Endothelial cell of umbilical vein (primary cell): ENCODE results near the gene PTPRT. TPM values are rescaled to one million over a fixed set of nuclear protein-coding genes. Genes with fewer than 3 reads are reported as not detected.

ENCODE experiments used
- BruUV-seq: library from RNA; stranded (reverse); fragments of 400-500 nt; replicated peaks from 2 replicates; lab custom pipeline; 2021; lab: Mats Ljungman, UMichigan
- CTCF ChIA-PET: fragments of 300-600, 350-600 bp; sonication (Branson Sonifier 250); formaldehyde crosslinking; loops from one replicate; lab custom pipeline; 2021; ENCODE audit warnings: antibody characterized with exemption, inconsistent platforms; lab: Charles Lee
- POLR2A ChIA-PET: fragments of 300-600, 350-600 bp; sonication (Branson Sonifier 250); formaldehyde crosslinking; loops from one replicate; lab custom pipeline; 2021; ENCODE audit warnings: antibody characterized with exemption, inconsistent platforms; lab: Charles Lee
- DNase-seq: peaks from one replicate; pipeline ENCODE4 v3.0.0-alpha.2; 2011; ENCODE audit warnings: low read depth, low spot score
- FAIRE-seq: peaks from 2 replicates; lab custom pipeline; 2011; peaks lifted over from hg19 to GRCh38; lab: Jason Lieb, UNC
- H2AFZ ChIP-seq: 2 replicates; pipeline ENCODE4 v1.6.0; 2012; ENCODE audit warnings: low read depth, low read length, control low read depth, inconsistent platforms
- H3K27ac ChIP-seq: 2 replicates; pipeline ENCODE4 v1.5.1; 2011; ENCODE audit warnings: low read depth, mild to moderate bottlenecking, control low read depth, low read length, moderate library complexity; ENCODE audit not compliant: insufficient read depth
- H3K27me3 ChIP-seq, 2 experiments: 2 replicates each; pipeline versions ENCODE4 v1.6.0 to v1.6.1; 2011; ENCODE audit warnings: low read length in 2 of 2, mixed read lengths in 1 of 2; ENCODE audit not compliant: control insufficient read depth in 2 of 2, insufficient read depth in 2 of 2
- H3K36me3 ChIP-seq, 2 experiments: 2 replicates in 1 of 2; 3 replicates in 1 of 2; pipeline ENCODE4 v1.5.1; 2011; ENCODE audit warnings: low read length in 2 of 2, mild to moderate bottlenecking in 1 of 2, moderate library complexity in 1 of 2; ENCODE audit not compliant: control insufficient read depth in 2 of 2, insufficient read depth in 2 of 2; ENCODE audit errors: extremely low read depth in 1 of 2
- H3K4me1 ChIP-seq: 3 replicates; pipeline ENCODE4 v1.5.1; 2011; ENCODE audit warnings: mild to moderate bottlenecking, low read length; ENCODE audit not compliant: control insufficient read depth, insufficient read depth; ENCODE audit errors: extremely low read depth
- H3K4me2 ChIP-seq: 2 replicates; pipeline ENCODE4 v1.6.1; 2011; ENCODE audit warnings: low read length, control low read depth, mixed read lengths; ENCODE audit not compliant: insufficient read depth
- H3K4me3 ChIP-seq, 3 experiments: fragments of 200-600 bp in 1 of 3; sonication (generic), shearing (Covaris generic) in 1 of 3; replicated peaks in 1 of 3; 2 replicates each; pipeline ENCODE4 v1.5.1; 2011 to 2016; ENCODE audit warnings: control low read depth in 3 of 3, low read length in 3 of 3, mild to moderate bottlenecking in 2 of 3, inconsistent platforms in 1 of 3, low read depth in 1 of 3, moderate library complexity in 1 of 3; ENCODE audit not compliant: insufficient read depth in 1 of 3
- H3K79me2 ChIP-seq: 2 replicates; pipeline ENCODE4 v1.6.0; 2012; ENCODE audit warnings: low read length, inconsistent platforms; ENCODE audit not compliant: control insufficient read depth, insufficient read depth
- H3K9ac ChIP-seq: replicated peaks from 2 replicates; pipeline ENCODE3; 2011; ENCODE audit warnings: low read length, control low read depth; ENCODE audit not compliant: insufficient read depth; ENCODE audit errors: extremely low read depth
- H3K9me1 ChIP-seq: replicated peaks from 3 replicates; pipeline ENCODE4 v1.6.0; 2011; ENCODE audit warnings: mild to moderate bottlenecking, low read length; ENCODE audit not compliant: control insufficient read depth, insufficient read depth; ENCODE audit errors: extremely low read depth
- H3K9me3 ChIP-seq: replicated peaks from 2 replicates; pipeline ENCODE4 v1.5.1; 2012; ENCODE audit warnings: low read length, inconsistent platforms; ENCODE audit not compliant: control insufficient read depth, insufficient read depth
- H4K20me1 ChIP-seq: replicated peaks from 2 replicates; pipeline ENCODE3; 2011; ENCODE audit warnings: mild to moderate bottlenecking, low read length; ENCODE audit not compliant: control insufficient read depth, insufficient read depth; ENCODE audit errors: extremely low read depth
- EZH2 ChIP-seq: IDR thresholded peaks from 2 replicates; pipeline ENCODE4 v1.6.1; 2012; ENCODE audit warnings: borderline replicate concordance, low read depth, mild to moderate bottlenecking, moderate library complexity, low read length, inconsistent platforms; ENCODE audit not compliant: severe bottlenecking
- FOS ChIP-seq: IDR thresholded peaks from 2 replicates; pipeline ENCODE4 v1.6.1; 2011; ENCODE audit warnings: mild to moderate bottlenecking, low read length, moderate library complexity, borderline replicate concordance; ENCODE audit not compliant: insufficient read depth
- GATA2 ChIP-seq: IDR thresholded peaks from 2 replicates; pipeline ENCODE4 v1.7.0; 2011; ENCODE audit warnings: low read depth, mild to moderate bottlenecking, moderate library complexity, mixed read lengths, low read length; ENCODE audit not compliant: insufficient read length, insufficient read depth
- JUN ChIP-seq: IDR thresholded peaks from 2 replicates; pipeline ENCODE4 v1.6.1; 2011; ENCODE audit warnings: borderline replicate concordance, low read depth; ENCODE audit not compliant: insufficient read length, insufficient read depth
- MYC ChIP-seq: IDR thresholded peaks from one replicate; pipeline ENCODE4 v1.6.1; 2011; ENCODE audit warnings: mild to moderate bottlenecking, low read depth, low read length
- POLR2A ChIP-seq: IDR thresholded peaks from 2 replicates; pipeline ENCODE4 v1.6.1; 2012; ENCODE audit warnings: low read depth, mild to moderate bottlenecking, control low read depth, low read length
- POLR2AphosphoS5 ChIP-seq: IDR thresholded peaks from 2 replicates; pipeline ENCODE4 v1.6.1; 2012; ENCODE audit warnings: low read depth, mild to moderate bottlenecking, control low read depth, low read length, moderate library complexity; ENCODE audit not compliant: insufficient read depth
- dilution Hi-C: fragments of 300-500 bp; cut with MboI; formaldehyde crosslinking; loops from one replicate; pipeline ENCODE4 v1.15.0; 2019; ENCODE audit warnings: low sequenced_read_pairs; ENCODE audit not compliant: extremely low pct_ligation_motif_present
- intact Hi-C: fragments of 100-400 bp; cut with micrococcal nuclease; formaldehyde crosslinking; loops from one replicate; pipeline ENCODE4 v1.10.0; 2022
- polyA plus RNA-seq, 4 experiments: library from polyadenylated mRNA; depleted of rRNA in 3 of 4; stranded (reverse) in 3 of 4; unstranded in 1 of 4; fragments of >200 nt; gene quantifications; 2 replicates each; pipeline versions ENCODE4 v1.2.1 to v1.2.3, GENCODE V29; 2011 to 2012; ENCODE audit warnings: missing spikeins in 1 of 4
- total RNA-seq: library from RNA; stranded (reverse); gene quantifications from 2 replicates; pipeline ENCODE4 v1.2.3, GENCODE V29; 2021
- TF ChIP-seq, protein P1 (sequence below), 2 donors: IDR thresholded peaks; 1 replicate in 1 of 2; 2 replicates in 1 of 2; pipeline ENCODE4 v1.5.1; 2011; ENCODE audit warnings: low read length in 2 of 2, mild to moderate bottlenecking in 2 of 2, moderate library complexity in 2 of 2, control low read depth in 1 of 2, inconsistent platforms in 1 of 2, low read depth in 1 of 2; ENCODE audit not compliant: insufficient read depth in 1 of 2; ENCODE audit errors: extremely low read depth in 1 of 2
- TF ChIP-seq, protein P2 (sequence below): IDR thresholded peaks from 2 replicates; pipeline ENCODE4 v1.6.1; 2011; ENCODE audit not compliant: insufficient read depth, insufficient read length

The PTPRT gene
- total and polyA plus RNA-seq, 2 donors (not counting 3 experiments of a cell fraction or from before 2014, with no cell fraction given): not detected

DNA sequence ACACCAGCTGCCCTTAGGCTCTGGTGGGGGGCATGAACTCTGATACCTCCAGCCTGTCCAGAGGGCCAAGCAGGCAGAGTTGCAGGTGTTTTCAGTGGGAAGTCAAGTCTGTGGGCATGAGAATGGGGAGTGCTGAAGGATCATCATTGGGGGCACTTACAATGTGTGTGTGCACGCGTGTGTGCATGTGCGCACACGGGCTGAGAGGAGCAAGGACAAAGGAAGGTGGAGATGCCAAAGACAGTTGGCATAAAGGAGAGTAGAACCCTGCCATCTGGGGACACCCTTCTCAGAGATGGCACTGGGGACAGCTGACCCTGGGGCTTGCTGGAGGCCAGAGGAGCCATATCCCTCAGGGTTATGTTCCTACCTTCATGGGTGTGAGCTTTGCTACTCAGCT, 1163.1 kb downstream of the PTPRT start:
- H3K9me1 ChIP-seq: no peaks in the 10 kb centered on the region
- no peak for TF ChIP-seq FOS
- TF ChIP-seq MYC: no peak
- TF ChIP-seq POLR2AphosphoS5: no peak
- TF ChIP-seq, protein P1, sequence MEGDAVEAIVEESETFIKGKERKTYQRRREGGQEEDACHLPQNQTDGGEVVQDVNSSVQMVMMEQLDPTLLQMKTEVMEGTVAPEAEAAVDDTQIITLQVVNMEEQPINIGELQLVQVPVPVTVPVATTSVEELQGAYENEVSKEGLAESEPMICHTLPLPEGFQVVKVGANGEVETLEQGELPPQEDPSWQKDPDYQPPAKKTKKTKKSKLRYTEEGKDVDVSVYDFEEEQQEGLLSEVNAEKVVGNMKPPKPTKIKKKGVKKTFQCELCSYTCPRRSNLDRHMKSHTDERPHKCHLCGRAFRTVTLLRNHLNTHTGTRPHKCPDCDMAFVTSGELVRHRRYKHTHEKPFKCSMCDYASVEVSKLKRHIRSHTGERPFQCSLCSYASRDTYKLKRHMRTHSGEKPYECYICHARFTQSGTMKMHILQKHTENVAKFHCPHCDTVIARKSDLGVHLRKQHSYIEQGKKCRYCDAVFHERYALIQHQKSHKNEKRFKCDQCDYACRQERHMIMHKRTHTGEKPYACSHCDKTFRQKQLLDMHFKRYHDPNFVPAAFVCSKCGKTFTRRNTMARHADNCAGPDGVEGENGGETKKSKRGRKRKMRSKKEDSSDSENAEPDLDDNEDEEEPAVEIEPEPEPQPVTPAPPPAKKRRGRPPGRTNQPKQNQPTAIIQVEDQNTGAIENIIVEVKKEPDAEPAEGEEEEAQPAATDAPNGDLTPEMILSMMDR (IDR thresholded peaks at IDR 0.05; ENCODE audit: extremely low read depth in 1 of 2, insufficient read depth in 1 of 2, low read depth in 1 of 2, low read length in 2 of 2): no peak
- TF ChIP-seq, protein P2, sequence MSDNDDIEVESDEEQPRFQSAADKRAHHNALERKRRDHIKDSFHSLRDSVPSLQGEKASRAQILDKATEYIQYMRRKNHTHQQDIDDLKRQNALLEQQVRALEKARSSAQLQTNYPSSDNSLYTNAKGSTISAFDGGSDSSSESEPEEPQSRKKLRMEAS: no peak
- no peak for TF ChIP-seq JUN
- TF ChIP-seq POLR2A: no peak
- TF ChIP-seq GATA2: no peak
- no peak for TF ChIP-seq EZH2
- no peak overlapping the region for H3K4me2 ChIP-seq
- ChIA-PET CTCF (no interaction called here), POLR2A (no interaction called here)
- H3K9me3 ChIP-seq: no peaks in the 10 kb centered on the region
- intact Hi-C loops: no loop called here
- DNase-seq (no peak), FAIRE-seq (no peak)
- dilution Hi-C loops: no loop called here
- H3K79me2 ChIP-seq: no peaks in the 10 kb centered on the region
- no peaks in the 10 kb centered on the region for H3K36me3 ChIP-seq
- H2AFZ ChIP-seq: no peak overlapping the region
- H3K27ac ChIP-seq: no peak overlapping the region
- H3K27me3 ChIP-seq: no peaks in the 10 kb centered on the region
- no peak overlapping the region for H3K4me3 ChIP-seq
- BruUV-seq: no TSS peak
- H4K20me1 ChIP-seq: no peaks in the 10 kb centered on the region
- H3K9ac ChIP-seq: no peak overlapping the region
- no peaks in the 10 kb centered on the region for H3K4me1 ChIP-seq
